NCI-H2171 (cell line): ENCODE results near the gene GRIK4.

Experiments
- DNase-seq: peaks from one replicate; lab custom pipeline; 2025; lab: John Stamatoyannopoulos, UW

GRIK4 gene

DNA sequence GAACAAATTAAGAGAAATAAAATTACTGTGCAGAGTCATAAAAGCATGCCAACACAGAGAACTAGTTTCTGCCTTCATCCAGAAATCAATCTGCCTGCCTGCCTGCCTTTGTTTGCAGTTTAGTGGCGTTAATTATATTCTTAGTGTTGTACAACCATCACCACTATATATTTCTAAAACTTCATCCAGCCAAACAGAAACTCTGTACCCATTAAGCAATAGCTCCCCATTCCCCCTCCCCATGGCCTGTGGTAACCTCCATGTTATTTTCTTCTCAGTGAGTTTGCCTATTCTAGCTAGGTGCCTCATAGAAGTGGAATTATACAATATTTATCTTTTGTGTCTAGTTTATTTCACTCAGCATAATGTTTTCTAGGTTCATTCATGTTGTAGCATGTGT is 329.1 kb downstream of the GRIK4 start:
- no peak for DNase-seq

GRCh38 chr11:120841074-120841473 is 329.5 kb downstream of the GRIK4 start:
- DNase-seq, result no peak

- DNase-seq, result no peak
Observed at GRCh38 chr11:120842195-120842594, 330.6 kb downstream of the GRIK4 start.

- no peak for DNase-seq
Observed at GRCh38 chr11:120853435-120853834, 341.9 kb downstream of the GRIK4 start.

DNA sequence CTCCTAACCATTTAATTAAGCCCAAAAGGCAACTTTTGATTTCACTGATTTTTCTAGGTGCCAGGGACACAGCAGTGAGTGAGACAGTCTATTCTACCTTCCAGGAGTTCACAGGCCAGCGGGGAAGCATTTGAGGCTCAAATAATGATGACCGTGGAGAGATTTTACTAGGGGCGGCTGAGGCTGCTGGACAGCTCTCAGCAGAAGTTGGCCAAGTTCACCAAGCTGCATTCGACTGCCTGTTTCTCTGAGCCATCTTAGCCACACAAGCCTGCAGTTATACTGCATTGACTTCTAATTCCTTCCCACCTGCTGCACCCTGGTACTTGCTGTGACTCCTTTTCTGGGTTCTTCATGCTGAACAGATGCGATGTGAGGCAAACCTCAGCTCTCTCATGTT is 343.4 kb downstream of the GRIK4 start:
- DNase-seq, result no peak

GRCh38 chr11:120857508-120857907 is 346.0 kb downstream of the GRIK4 start:
- DNase-seq, result no peak

DNA sequence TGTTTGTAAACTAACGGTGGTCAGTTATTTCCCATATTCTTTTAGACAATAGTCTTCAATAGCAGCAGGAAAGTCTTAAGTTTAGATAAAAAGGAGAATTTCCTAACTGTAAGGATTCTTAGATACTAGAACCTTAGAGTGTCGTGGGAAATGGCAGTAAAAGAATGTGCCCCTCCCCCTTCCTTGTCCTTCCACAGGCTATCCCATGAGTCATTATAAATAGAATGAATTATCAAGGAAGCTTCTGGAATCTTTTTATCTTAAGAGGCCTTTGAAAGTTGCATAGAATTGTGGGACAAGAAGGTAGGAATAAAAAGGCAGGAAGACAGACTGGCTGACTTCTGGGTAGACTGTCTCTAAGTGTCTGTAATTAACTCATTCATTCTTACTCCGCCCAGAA is 347.2 kb downstream of the GRIK4 start:
- DNase-seq, result no peak

- no peak for DNase-seq
Observed at GRCh38 chr11:120859552-120860295, 348.2 kb downstream of the GRIK4 start.

- DNase-seq, result no peak
Observed at GRCh38 chr11:120863359-120863758, 351.8 kb downstream of the GRIK4 start.

DNA sequence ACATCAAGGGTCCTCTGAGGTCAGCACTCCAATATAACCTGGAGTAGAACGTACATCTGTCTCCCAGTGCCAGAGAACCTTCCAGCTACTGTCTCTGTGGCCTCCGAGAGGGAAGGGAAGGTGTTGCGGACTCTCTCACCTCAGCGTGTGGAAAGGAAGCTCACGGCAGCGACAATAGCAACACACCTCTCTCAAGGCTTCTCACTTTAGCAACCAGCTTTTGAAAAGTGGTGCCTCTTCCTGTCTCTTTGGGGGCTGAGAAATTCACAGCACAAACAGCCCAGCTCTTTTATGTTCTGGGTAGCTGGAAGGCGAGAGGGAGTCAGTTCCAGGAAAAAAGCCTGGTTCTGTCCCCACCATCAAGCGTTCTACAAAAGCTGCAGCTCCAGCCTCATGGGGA is 355.5 kb downstream of the GRIK4 start:
- DNase-seq, result no peak

DNA sequence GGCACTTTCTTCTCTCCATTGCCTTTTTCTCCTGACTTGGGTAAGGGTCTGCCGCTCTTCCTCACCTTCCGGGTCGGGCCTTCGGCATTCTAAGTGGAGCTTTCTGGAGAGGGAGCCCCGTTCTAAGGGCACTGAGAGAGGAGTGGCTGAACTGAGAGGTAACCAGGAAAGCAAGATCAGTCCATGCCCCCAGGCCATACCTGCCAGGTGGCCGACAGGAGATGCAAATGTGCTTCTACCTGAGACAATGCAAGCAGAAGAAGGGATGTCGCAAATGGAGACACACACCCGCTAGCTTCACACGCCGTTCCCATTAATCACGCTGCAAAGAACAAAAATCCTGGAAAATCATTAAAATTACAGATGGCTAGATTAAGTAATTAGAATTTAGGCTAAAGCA is 356.0 kb downstream of the GRIK4 start:
- DNase-seq, result no peak

GRCh38 chr11:120867988-120868387 is 356.4 kb downstream of the GRIK4 start:
- DNase-seq, result no peak

DNA sequence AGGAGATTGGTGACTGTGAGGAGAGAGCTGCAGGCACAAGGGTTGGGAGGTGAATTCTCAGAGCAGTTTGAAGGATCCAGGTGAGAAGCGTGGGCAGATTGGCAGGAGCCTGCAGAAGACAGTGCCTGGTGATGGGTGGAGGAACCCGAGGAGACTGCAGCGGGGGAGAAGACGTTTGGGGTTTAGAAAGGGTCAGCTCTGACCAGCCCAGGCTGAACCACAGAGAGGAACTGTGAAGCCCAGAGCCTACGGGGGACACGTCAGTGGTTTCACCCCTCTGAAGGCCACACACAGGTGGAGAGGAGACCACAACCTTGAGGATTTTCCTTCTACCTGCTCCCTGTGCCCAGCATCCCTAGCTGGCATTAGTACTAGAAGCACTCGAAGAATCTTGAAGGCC is 357.5 kb downstream of the GRIK4 start:
- no peak for DNase-seq

DNA sequence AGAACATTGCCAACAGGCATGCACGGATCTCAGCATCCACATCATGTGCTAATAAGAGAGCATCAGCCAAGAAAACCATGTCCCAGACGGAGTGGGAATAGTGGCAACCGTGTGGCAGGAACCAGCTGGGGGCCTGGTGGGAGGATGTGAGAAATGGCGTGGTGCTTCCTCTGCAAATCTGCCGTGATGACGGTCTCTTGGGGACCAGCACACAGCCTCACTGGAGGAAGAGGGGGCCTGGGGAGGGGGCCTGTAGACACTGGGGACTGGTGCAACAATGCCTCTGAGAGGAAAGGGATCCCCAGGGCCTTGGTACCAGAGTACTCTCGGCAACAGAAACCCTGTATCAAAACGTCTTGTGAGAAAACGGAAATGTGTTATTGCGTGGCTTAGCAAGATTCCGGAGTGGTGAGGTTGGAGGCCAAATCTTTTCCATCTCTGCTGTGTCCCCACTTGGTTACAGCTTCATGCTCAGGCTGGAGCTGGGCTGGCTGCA is 358.0 kb downstream of the GRIK4 start:
- no peak for DNase-seq

DNA sequence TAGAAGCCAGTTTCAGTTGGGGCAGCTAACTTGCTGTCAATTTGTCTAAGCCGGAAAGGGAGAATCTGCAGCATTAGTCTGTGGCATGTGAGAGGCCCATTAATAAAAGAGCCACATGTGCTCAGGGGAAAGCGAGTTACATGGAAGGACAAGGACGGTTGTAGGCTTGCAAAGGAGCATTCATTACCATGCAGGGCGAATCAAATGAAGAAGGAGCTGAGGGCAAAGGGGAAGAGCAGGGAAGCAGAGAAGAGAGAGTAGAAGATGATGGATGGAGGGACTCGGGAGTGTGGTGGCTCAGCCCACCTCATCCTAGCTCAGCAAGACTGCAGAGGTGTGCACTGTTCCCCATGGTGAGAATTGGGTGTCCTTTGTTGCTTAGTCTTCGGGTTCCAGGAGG is 359.6 kb downstream of the GRIK4 start:
- no peak for DNase-seq

- DNase-seq, result no peak
Observed at GRCh38 chr11:120871924-120872323, 360.4 kb downstream of the GRIK4 start.

DNA sequence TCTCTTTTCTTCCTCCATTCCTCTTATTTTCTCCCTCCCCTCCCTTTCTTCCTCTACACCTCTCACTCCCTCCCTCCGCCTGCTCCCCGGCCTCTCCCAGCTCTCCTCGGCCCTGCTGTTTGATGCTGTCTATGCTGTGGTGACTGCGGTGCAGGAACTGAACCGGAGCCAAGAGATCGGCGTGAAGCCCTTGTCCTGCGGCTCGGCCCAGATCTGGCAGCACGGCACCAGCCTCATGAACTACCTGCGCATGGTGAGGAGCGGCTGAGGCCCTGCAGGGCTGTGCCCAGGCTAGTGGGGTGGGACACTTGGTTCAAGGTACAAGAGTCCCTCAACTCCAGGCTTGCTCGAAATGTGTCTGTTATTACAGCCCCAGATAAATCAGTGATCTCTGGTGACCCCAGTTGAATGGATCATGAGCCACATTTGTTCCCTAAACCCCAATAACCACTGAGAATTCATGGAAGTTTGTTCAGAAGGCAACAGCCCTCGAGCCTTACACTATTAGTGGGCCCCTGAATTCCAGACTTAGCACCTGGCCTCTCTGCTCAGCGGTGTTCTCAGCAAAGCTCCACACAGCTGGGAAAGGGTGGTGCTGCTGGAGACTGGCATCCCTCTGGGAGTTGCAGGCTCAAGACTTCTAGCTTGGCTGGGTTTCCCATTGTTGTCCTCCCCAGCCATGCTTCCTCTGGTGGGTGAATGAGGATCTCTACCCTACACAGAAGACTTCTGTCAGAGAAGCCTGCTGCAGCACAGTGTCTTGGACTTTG is 362.6 kb downstream of the GRIK4 start:
- DNase-seq, result no peak

DNA sequence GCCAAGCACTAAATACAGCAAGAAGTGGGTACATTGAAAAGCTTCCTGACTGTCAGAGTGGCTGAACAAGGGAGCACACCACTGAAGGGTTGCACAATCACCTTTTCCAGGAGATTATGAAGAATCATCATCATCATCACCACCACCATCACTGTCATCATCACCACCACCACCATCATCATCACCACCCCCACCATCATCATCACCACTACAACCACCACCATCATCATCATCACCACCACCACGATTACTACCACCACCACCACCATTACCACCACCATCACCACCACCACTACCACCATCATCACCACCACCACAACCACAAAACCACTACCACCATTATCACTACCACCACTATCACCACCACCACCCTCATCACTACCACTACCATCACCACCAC is 364.4 kb downstream of the GRIK4 start:
- DNase-seq, result no peak

DNA sequence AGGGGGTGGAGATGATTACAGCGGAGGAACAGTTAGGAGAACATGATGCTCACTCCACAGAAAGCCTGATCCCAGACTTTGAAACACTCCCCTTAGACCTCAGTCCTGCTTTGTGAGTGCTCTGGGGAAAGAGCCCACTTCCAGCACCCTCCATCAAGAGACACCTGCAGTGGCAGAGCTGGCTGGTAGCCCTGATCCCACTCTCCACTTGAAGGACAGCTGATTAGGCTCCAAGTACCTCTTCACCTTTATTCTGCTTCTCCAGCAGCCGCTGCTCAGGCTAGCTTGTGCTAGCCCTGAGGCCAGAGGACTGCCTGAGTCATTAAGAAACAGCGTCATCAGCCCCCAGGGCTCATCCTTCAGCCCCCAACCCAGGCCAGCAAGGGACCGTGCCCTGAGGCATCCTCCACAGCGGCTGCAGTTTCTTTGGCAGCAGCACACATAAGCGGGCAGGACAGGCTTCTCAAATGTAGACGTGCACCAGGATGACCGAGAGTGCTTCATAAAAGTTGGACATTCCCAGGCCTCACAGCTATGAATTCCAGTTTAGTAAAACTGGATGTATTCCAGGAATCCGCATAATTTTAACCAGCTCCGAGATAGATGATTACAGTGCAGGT is 366.3 kb downstream of the GRIK4 start:
- no peak for DNase-seq

- DNase-seq, result no peak
Observed at GRCh38 chr11:120878781-120879180, 367.2 kb downstream of the GRIK4 start.

- no peak for DNase-seq
Observed at GRCh38 chr11:120880498-120881175, 369.1 kb downstream of the GRIK4 start.

- no peak for DNase-seq
Observed at GRCh38 chr11:120881596-120881995, 370.0 kb downstream of the GRIK4 start.
